Urinary bladder (tissue), 4 donors: Measurements from ENCODE around the gene RALGPS1. TPM values are rescaled to one million over a fixed set of nuclear protein-coding genes. Genes with fewer than 3 reads are reported as not detected.

Experiments used
- DNase-seq: peaks from one replicate; pipeline ENCODE4 v3.0.0-alpha.2; 2015; ENCODE audit errors: extremely low spot score
- H3K27ac ChIP-seq: one replicate; pipeline ENCODE4 v1.5.1; 2013; ENCODE audit warnings: low read depth, mild to moderate bottlenecking, moderate library complexity
- H3K36me3 ChIP-seq: one replicate; pipeline ENCODE4 v1.6.1; 2013; ENCODE audit warnings: mild to moderate bottlenecking, moderate library complexity; ENCODE audit not compliant: insufficient read depth
- H3K4me1 ChIP-seq: one replicate; pipeline ENCODE4 v1.6.1; 2013; ENCODE audit warnings: mild to moderate bottlenecking, moderate library complexity; ENCODE audit not compliant: insufficient read depth
- H3K4me3 ChIP-seq: one replicate; pipeline ENCODE4 v1.5.1; 2013; ENCODE audit warnings: low read depth, low read length
- WGBS: extraction: QIAGEN DNeasy Blood & Tissue Kit; methylation state at CpG from one replicate; pipeline ENCODE4 v1.1.7; 2013; 5-methylcytosine and 5-hydroxymethylcytosine counted together
- polyA plus RNA-seq: library from polyadenylated mRNA; stranded (reverse); fragments of 200-250 nt; gene quantifications from one replicate; pipeline ENCODE4 v1.2.3, GENCODE V29; 2013
- total RNA-seq: library from RNA; depleted of rRNA; stranded (reverse); fragments of >200 nt; gene quantifications from one replicate; pipeline ENCODE4 v1.2.3, GENCODE V29; 2014
- donor health status: healthy with polysubstance abuse.
- donor health status: healthy.

The RALGPS1 gene
- total and polyA plus RNA-seq, 2 donors, result 8.9 to 21.8 TPM

DNA sequence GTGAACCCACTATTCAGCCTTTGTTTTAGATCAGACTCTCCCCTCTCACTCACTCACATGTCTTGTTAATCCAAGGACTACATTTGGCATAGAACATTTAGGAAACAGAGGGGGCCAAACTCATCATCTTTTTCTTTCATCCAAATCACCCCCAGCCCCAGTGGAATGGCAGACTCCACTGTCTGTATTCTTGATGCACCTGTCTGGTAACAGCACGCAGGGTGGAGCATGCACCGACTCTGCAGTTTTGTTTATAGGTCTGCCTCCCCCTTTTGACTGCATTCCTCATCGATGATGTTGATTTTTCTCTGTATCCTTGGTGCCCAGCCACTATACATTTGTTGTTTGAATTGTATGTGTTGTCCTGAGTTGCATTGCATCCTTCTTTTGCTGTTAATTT lies 141.9 kb downstream of the RALGPS1 start:
- Histone ChIP-seq H3K27ac (no peak overlapping the region), H3K4me3 (no peak overlapping the region), H3K36me3 (no peaks in the 10 kb centered on the region), H3K4me1 (no peaks in the 10 kb centered on the region)
- WGBS, result 83% methylated on average over 3 of the region's 3 CpGs
- no peak for DNase-seq

DNA sequence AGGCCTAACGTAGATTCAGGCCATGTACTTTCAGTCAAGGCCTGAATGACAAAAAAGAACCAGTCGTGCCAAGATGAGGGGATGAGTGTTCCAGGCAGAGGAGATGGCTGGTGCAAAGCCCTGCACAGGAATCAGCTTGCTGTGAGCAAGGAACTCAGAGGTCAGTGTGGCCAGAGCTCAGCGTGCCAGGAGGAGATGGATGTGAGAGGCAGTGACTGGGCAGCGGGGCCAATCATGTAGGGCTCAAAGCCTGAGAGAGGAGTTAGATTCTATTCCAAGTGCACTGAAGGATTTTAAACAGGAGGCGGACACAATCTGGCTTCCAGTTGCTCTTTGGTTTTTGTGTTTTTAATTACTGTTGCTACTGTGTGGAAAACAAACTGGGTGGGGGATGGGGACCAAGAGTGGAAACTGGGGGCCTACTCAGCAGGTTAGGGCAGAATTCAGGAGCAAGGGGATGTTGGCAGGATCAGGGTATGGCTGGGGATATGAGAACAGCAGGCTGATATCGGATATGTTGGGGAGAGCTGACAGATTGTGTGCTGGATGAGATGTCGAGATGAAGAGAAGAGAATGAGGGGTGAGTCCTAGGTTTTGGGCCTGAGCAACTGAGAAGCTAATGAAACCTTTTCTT lies 143.5 kb downstream of the RALGPS1 start:
- Histone ChIP-seq H3K4me1 (no peaks in the 10 kb centered on the region), H3K27ac (no peak overlapping the region), H3K4me3 (no peak overlapping the region), H3K36me3 (no peaks in the 10 kb centered on the region)
- DNase-seq, result no peak
- 86% methylated on average over 7 of the region's 7 CpGs for WGBS

DNA sequence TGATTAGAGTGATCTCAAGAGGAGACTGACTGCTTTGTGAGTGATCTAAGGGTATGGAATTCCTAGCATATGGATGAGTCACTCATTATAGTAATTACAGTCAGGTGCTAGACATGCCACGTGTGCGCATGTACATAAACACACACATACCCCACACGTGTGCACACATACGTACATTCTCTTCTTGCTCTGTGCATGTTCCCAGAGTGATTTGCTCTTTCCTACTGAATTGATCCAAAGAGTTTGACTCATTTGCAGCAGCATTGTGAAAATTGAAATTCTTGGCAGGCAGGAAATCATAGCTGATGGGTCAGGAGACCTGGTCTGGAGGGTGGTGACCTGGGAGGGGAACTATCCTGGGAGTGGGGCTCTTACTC lies 144.1 kb downstream of the RALGPS1 start:
- DNase-seq, result no peak
- H3K4me1 ChIP-seq, result no peaks in the 10 kb centered on the region
- WGBS, result 79% methylated on average over 4 of the region's 4 CpGs
- H3K27ac ChIP-seq, result no peak overlapping the region
- H3K36me3 ChIP-seq, result no peaks in the 10 kb centered on the region
- no peak overlapping the region for H3K4me3 ChIP-seq

DNA sequence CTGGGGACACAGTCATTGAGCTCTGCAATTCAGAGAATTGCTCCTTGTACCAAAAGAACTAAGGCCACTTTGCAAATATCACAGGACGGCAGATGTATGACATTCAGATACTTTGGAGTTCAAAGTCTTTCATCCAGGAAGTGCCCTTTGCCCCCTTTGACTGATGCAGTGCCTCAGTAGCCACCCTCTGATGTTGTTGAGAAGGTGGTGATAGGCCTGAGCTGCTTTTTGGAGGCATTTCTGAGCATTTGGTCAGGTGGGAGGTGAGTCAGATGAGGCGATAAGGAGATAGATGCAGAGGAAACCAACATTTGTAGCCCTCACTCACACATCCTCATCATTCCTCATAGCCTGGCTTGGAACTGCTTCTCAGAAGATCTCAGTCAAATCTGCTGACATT lies 144.4 kb downstream of the RALGPS1 start:
- 92% methylated on average over 2 of the region's 2 CpGs for WGBS
- Histone ChIP-seq H3K27ac (no peak overlapping the region), H3K4me3 (no peak overlapping the region)

GRCh38 chr9:127059765-127060361 lies 145.3 kb downstream of the RALGPS1 start:
- no peak for DNase-seq
- Histone ChIP-seq H3K27ac (no peak overlapping the region), H3K4me3 (no peak overlapping the region), H3K36me3 (no peaks in the 10 kb centered on the region), H3K4me1 (no peaks in the 10 kb centered on the region)
- 63% methylated on average over 4 of the region's 4 CpGs for WGBS

More for the DNA sequence above, 144.4 kb downstream of the RALGPS1 start:
- DNase-seq, result no peak
- Histone ChIP-seq H3K4me1 (no peaks in the 10 kb centered on the region), H3K36me3 (no peaks in the 10 kb centered on the region)

DNA sequence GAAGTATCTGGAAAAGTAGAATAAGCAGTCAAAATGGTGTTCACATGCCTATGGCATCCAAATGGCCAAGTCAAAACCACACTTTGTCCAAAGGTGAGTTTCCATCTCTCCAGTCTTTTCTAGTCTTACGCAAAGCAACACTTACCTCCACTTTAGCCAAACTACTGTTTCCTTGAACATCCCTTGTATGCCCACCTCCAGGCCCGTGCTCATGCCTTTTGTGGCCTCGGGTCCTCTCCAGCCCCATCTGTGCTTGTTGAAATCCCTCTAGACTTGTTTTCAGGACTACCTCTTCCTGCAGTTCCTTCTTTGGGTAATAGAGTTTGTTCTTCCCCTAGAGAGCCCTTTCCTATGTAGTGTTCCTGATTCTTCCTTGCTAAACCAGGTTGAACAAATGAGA lies 146.8 kb downstream of the RALGPS1 start:
- Histone ChIP-seq H3K4me1 (no peaks in the 10 kb centered on the region), H3K36me3 (no peaks in the 10 kb centered on the region), H3K4me3 (no peak overlapping the region), H3K27ac (no peak overlapping the region)
- DNase-seq, result no peak
- WGBS, result 97% methylated on average over 3 of the region's 3 CpGs

GRCh38 chr9:127064335-127064734 lies 149.8 kb downstream of the RALGPS1 start:
- DNase-seq, result no peak
- Histone ChIP-seq H3K36me3 (no peaks in the 10 kb centered on the region), H3K4me3 (no peak overlapping the region), H3K27ac (no peak overlapping the region), H3K4me1 (no peaks in the 10 kb centered on the region)
- 94% methylated on average over 2 of the region's 2 CpGs for WGBS

DNA sequence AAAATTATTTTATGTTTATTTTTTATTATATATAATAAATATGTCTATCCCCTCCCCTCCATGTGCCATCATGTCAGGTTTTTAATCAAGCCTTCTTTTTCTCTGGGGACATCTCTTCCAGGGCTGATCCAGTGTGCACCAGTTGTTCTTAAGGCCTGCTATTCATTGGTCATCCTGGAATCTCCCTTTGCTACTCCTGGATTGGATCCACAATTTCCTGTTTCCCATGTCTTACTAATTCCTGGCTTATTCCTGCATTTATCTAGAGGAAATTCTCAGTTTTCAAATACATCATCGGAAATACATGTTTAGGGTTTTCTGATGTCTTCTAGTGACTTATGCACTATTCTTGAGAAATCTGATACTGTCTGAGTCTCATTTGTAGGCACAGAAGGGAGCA lies 151.0 kb downstream of the RALGPS1 start:
- no peaks in the 10 kb centered on the region for H3K4me1 ChIP-seq
- no peak overlapping the region for H3K27ac ChIP-seq
- 70% methylated on average over 1 of the region's 1 CpG for WGBS

GRCh38 chr9:127066060-127066850 lies 151.7 kb downstream of the RALGPS1 start:
- Histone ChIP-seq H3K27ac (no peak overlapping the region), H3K4me3 (no peak overlapping the region), H3K36me3 (no peaks in the 10 kb centered on the region), H3K4me1 (no peaks in the 10 kb centered on the region)
- no peak for DNase-seq
- WGBS, result 95% methylated on average over 9 of the region's 9 CpGs

More for the DNA sequence above, 151.0 kb downstream of the RALGPS1 start:
- no peak overlapping the region for H3K4me3 ChIP-seq
- H3K36me3 ChIP-seq, result no peaks in the 10 kb centered on the region
- no peak for DNase-seq

- no peak for DNase-seq
- Histone ChIP-seq H3K4me3 (no peak overlapping the region), H3K4me1 (no peaks in the 10 kb centered on the region), H3K27ac (no peak overlapping the region), H3K36me3 (no peaks in the 10 kb centered on the region)
- 88% methylated on average over 2 of the region's 2 CpGs for WGBS
These were observed 152.2 kb downstream of the RALGPS1 start for GRCh38 chr9:127066851-127067136.

GRCh38 chr9:127067603-127068220 lies 153.1 kb downstream of the RALGPS1 start:
- no peaks in the 10 kb centered on the region for H3K4me1 ChIP-seq
- H3K4me3 ChIP-seq, result no peak overlapping the region
- no peaks in the 10 kb centered on the region for H3K36me3 ChIP-seq
- no peak for DNase-seq
- 91% methylated on average over 5 of the region's 5 CpGs for WGBS
- no peak overlapping the region for H3K27ac ChIP-seq

GRCh38 chr9:127074561-127075548 lies 160.3 kb downstream of the RALGPS1 start:
- Histone ChIP-seq H3K36me3 (no peaks in the 10 kb centered on the region), H3K27ac (no peak overlapping the region), H3K4me3 (no peak overlapping the region), H3K4me1 (peaks cover 2% of the 10 kb centered on the region)
- 85% methylated on average over 4 of the region's 4 CpGs for WGBS
- no peak for DNase-seq
